H9 (cell line): ENCODE results near the gene CSHL1. TPM values are rescaled to one million over a fixed set of nuclear protein-coding genes. Genes with fewer than 3 reads are reported as not detected.
"Not testable (repeated sequence)": the region's sequence is repeated elsewhere in the genome, so short reads cannot be mapped to it uniquely, and the experiment has no call there.

Source experiments
- DNase-seq: peaks from one replicate; pipeline ENCODE4 v3.0.0-alpha.2; 2017
- H2AFZ ChIP-seq: one replicate; pipeline ENCODE4 v1.6.1; 2013; ENCODE audit warnings: mild to moderate bottlenecking, low read length, control low read depth, moderate library complexity
- H2AK5ac ChIP-seq: 2 replicates; pipeline ENCODE4 v1.6.1; 2013; ENCODE audit warnings: low read length, control low read depth, mixed read lengths; ENCODE audit not compliant: insufficient read length
- H2BK120ac ChIP-seq: one replicate; pipeline ENCODE4 v1.6.1; 2013; ENCODE audit warnings: low read depth, mild to moderate bottlenecking, low read length, control low read depth, inconsistent platforms; ENCODE audit not compliant: poor library complexity, severe bottlenecking
- H2BK12ac ChIP-seq: 2 replicates; pipeline ENCODE4 v1.6.1; 2013; ENCODE audit warnings: low read length, control low read depth, mixed read lengths, low read depth; ENCODE audit not compliant: insufficient read length
- H2BK15ac ChIP-seq: 2 replicates; pipeline ENCODE4 v1.6.1; 2013; ENCODE audit warnings: low read depth, low read length, control low read depth
- H2BK20ac ChIP-seq: one replicate; pipeline ENCODE4 v1.6.1; 2013; ENCODE audit warnings: low read depth, mild to moderate bottlenecking, low read length, control low read depth, inconsistent platforms; ENCODE audit not compliant: poor library complexity, severe bottlenecking
- H2BK5ac ChIP-seq: 2 replicates; pipeline ENCODE4 v1.6.1; 2013; ENCODE audit warnings: low read length, control low read depth, mixed read lengths; ENCODE audit not compliant: insufficient read length
- H3K14ac ChIP-seq: 2 replicates; pipeline ENCODE4 v1.6.1; 2013; ENCODE audit warnings: low read length, control low read depth; ENCODE audit not compliant: insufficient read depth
- H3K18ac ChIP-seq: 2 replicates; pipeline ENCODE4 v1.6.1; 2013; ENCODE audit warnings: low read depth, mild to moderate bottlenecking, mixed read lengths, low read length, control low read depth; ENCODE audit not compliant: insufficient read length
- H3K23ac ChIP-seq: 2 replicates; pipeline ENCODE4 v1.6.1; 2013; ENCODE audit warnings: low read length, control low read depth, mixed read lengths, low read depth; ENCODE audit not compliant: insufficient read length
- H3K23me2 ChIP-seq: 2 replicates; pipeline ENCODE4 v1.6.1; 2013; ENCODE audit warnings: low read depth, mild to moderate bottlenecking, mixed read lengths, low read length, control low read depth; ENCODE audit not compliant: insufficient read length, poor library complexity, severe bottlenecking
- H3K27ac ChIP-seq: 2 replicates; pipeline ENCODE4 v1.5.1; 2013; ENCODE audit warnings: low read length, control low read depth, mixed read lengths, low read depth; ENCODE audit not compliant: insufficient read length
- H3K27me3 ChIP-seq: 2 replicates; pipeline ENCODE4 v1.6.1; 2013; ENCODE audit warnings: low read length, control low read depth, inconsistent platforms; ENCODE audit not compliant: insufficient read depth
- H3K4ac ChIP-seq: 2 replicates; pipeline ENCODE4 v1.6.1; 2013; ENCODE audit warnings: low read depth, mild to moderate bottlenecking, control low read depth, inconsistent platforms, low read length, moderate library complexity
- H3K4me1 ChIP-seq: 2 replicates; pipeline ENCODE4 v1.6.1; 2013; ENCODE audit warnings: low read length, control low read depth, inconsistent platforms; ENCODE audit not compliant: insufficient read depth
- H3K4me2 ChIP-seq: 2 replicates; pipeline ENCODE4 v1.6.1; 2013; ENCODE audit warnings: low read length, control low read depth, mixed read lengths; ENCODE audit not compliant: insufficient read length, insufficient read depth
- H3K56ac ChIP-seq: 2 replicates; pipeline ENCODE4 v1.6.1; 2013; ENCODE audit warnings: low read depth, mild to moderate bottlenecking, mixed read lengths, low read length, control low read depth; ENCODE audit not compliant: insufficient read length
- H3K79me1 ChIP-seq: 2 replicates; pipeline ENCODE4 v1.6.1; 2013; ENCODE audit warnings: low read depth, mild to moderate bottlenecking, moderate library complexity, low read length, control low read depth, inconsistent platforms; ENCODE audit not compliant: insufficient read depth, poor library complexity, severe bottlenecking
- H3K79me2 ChIP-seq: 2 replicates; pipeline ENCODE4 v1.6.1; 2013; ENCODE audit warnings: low read length, control low read depth, inconsistent platforms; ENCODE audit not compliant: insufficient read depth
- H3K9ac ChIP-seq: 2 replicates; pipeline ENCODE4 v1.6.1; 2013; ENCODE audit warnings: low read length, control low read depth, mixed read lengths; ENCODE audit not compliant: insufficient read length; ENCODE audit errors: extremely low read depth
- H3K9me3 ChIP-seq: one replicate; pipeline ENCODE4 v1.6.1; 2013; ENCODE audit warnings: low read depth, low read length, inconsistent platforms; ENCODE audit not compliant: control insufficient read depth
- H3T11ph ChIP-seq: one replicate; pipeline ENCODE4 v1.6.1; 2013; ENCODE audit warnings: mild to moderate bottlenecking, low read length, control low read depth, inconsistent platforms
- H4K20me1 ChIP-seq: one replicate; pipeline ENCODE4 v1.6.1; 2013; ENCODE audit not compliant: control insufficient read depth, insufficient read length, insufficient read depth
- H4K5ac ChIP-seq: 2 replicates; pipeline ENCODE4 v1.6.1; 2013; ENCODE audit warnings: low read depth, mild to moderate bottlenecking, mixed read lengths, low read length, control low read depth; ENCODE audit not compliant: insufficient read length
- H4K8ac ChIP-seq: replicated peaks from 2 replicates; pipeline ENCODE4 v1.6.1; 2013; ENCODE audit warnings: low read length, control low read depth, mixed read lengths, low read depth; ENCODE audit not compliant: insufficient read length
- H4K91ac ChIP-seq: 2 replicates; pipeline ENCODE4 v1.6.1; 2013; ENCODE audit warnings: low read depth, mild to moderate bottlenecking, moderate library complexity, mixed read lengths, low read length, control low read depth; ENCODE audit not compliant: insufficient read length
- H3K27ac Mint-ChIP-seq, 3 experiments: 2 replicates in 2 of 3; 3 replicates in 1 of 3; pipeline ENCODE4 v1.8.0; 2020 to 2021; ENCODE audit warnings: mixed read lengths in 3 of 3, mild to moderate bottlenecking in 1 of 3, moderate library complexity in 1 of 3
- H3K27me3 Mint-ChIP-seq: 2 replicates; pipeline ENCODE4 v1.8.0; 2021; ENCODE audit warnings: low read depth, mild to moderate bottlenecking, moderate library complexity, mixed read lengths
- H3K36me3 Mint-ChIP-seq, 3 experiments: 2 replicates in 2 of 3; 3 replicates in 1 of 3; pipeline ENCODE4 v1.8.0; 2020 to 2021; ENCODE audit warnings: low read depth in 3 of 3, mixed read lengths in 3 of 3; ENCODE audit not compliant: insufficient read depth in 1 of 3
- H3K4me1 Mint-ChIP-seq, 2 experiments: 2 replicates each; pipeline ENCODE4 v1.8.0; 2020; ENCODE audit warnings: mixed read lengths in 2 of 2
- H3K4me3 Mint-ChIP-seq, 2 experiments: 2 replicates in 1 of 2; 3 replicates in 1 of 2; pipeline ENCODE4 v1.8.0; 2020 to 2021; ENCODE audit warnings: mild to moderate bottlenecking in 2 of 2, mixed read lengths in 2 of 2, moderate library complexity in 1 of 2
- H3K9me3 Mint-ChIP-seq, 2 experiments: 2 replicates in 1 of 2; 3 replicates in 1 of 2; pipeline ENCODE4 v1.8.0; 2020; ENCODE audit warnings: mild to moderate bottlenecking in 2 of 2, mixed read lengths in 2 of 2, moderate library complexity in 1 of 2
- WGBS: extraction: QIAGEN DNeasy Blood & Tissue Kit; methylation state at CpG from one replicate; pipeline ENCODE4 v1.1.7; 2013; ENCODE audit warnings: missing lambda C conversion rate, low lambda C conversion rate, mixed read lengths; ENCODE audit not compliant: insufficient read length; ENCODE audit errors: extremely low coverage; 5-methylcytosine and 5-hydroxymethylcytosine counted together
- total RNA-seq: library from RNA; stranded (reverse); gene quantifications from 2 replicates; pipeline ENCODE4 v1.2.1, GENCODE V29; 2021

The CSHL1 gene
- total RNA-seq, 1 experiment from 2014 or later, result not detected

DNA sequence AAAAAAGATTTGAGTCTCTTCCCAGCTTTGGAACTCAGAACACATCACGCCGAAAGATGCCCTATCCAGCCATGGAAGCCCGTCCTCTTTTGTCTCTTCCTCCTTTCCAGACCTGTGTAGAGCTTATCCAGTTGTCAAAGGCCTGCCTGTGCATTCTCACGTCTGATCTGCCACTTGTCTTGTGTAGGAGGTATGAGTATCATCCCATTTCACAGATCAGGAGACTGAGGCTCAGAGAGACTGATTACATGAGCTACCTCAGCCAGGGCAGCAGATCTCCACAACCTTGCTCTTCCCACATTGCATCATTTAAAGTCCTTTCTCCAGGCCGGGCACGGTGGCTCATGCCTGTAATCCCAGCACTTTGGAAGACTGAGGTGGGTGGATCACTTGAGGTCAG, 36.4 kb downstream of the CSHL1 start:
- not testable (repeated sequence) for H3K4me2 ChIP-seq, H2BK15ac ChIP-seq, H3K27me3 Mint-ChIP-seq, H3K27ac Mint-ChIP-seq, H3K79me1 ChIP-seq, H3K27ac ChIP-seq, H3K27me3 ChIP-seq, H3K23me2 ChIP-seq, H3K9me3 ChIP-seq, H3K4me1 Mint-ChIP-seq, H3T11ph ChIP-seq, H2BK12ac ChIP-seq, H3K4me3 Mint-ChIP-seq, H4K20me1 ChIP-seq, H4K8ac ChIP-seq, H3K18ac ChIP-seq, H3K36me3 Mint-ChIP-seq, H2BK120ac ChIP-seq, H4K91ac ChIP-seq, DNase-seq, H3K79me2 ChIP-seq, H3K9me3 Mint-ChIP-seq, H3K23ac ChIP-seq, H3K4me1 ChIP-seq, H3K14ac ChIP-seq, H2AFZ ChIP-seq, H3K9ac ChIP-seq, H4K5ac ChIP-seq, H2BK20ac ChIP-seq, H2BK5ac ChIP-seq, H3K4ac ChIP-seq, H2AK5ac ChIP-seq, H3K56ac ChIP-seq
- WGBS, result no CpG with 5 or more reads among the region's 6 CpGs
